Activated CD4-positive, CD25-positive, alpha-beta regulatory T cell (primary cell): ENCODE measurements around the gene TRIM67.

ENCODE experiments used
- DNase-seq, 4 experiments: peaks; one replicate each; lab custom pipeline; 2025; lab: John Stamatoyannopoulos, UW

The TRIM67 gene

GRCh38 chr1:231233735-231234417 lies 72.0 kb downstream of the TRIM67 start:
- DNase-seq = no peak

- DNase-seq = no peak
Measured at GRCh38 chr1:231234506-231234905, 72.6 kb downstream of the TRIM67 start.

- no peak for DNase-seq
Measured at GRCh38 chr1:231235526-231236207, 73.8 kb downstream of the TRIM67 start.

GRCh38 chr1:231236208-231236591 lies 74.3 kb downstream of the TRIM67 start:
- no peak for DNase-seq

GRCh38 chr1:231236938-231237337 lies 75.1 kb downstream of the TRIM67 start:
- DNase-seq = no peak

GRCh38 chr1:231238298-231238697 lies 76.4 kb downstream of the TRIM67 start:
- DNase-seq = no peak

- no peak for DNase-seq
Measured at GRCh38 chr1:231240531-231240882, 78.6 kb downstream of the TRIM67 start.

GRCh38 chr1:231240883-231241735 lies 79.3 kb downstream of the TRIM67 start, which contains the start of gene GNPAT:
TSS of gene GNPAT (plus strand) at chr1:231241212. CDS start at chr1:231241379, 167 bp downstream.
- peak; percentile 78 to 87 (median 80) for DNase-seq

- DNase-seq = no peak
Measured at GRCh38 chr1:231241750-231242149, 79.9 kb downstream of the TRIM67 start.

GRCh38 chr1:231242516-231243198 lies 80.8 kb downstream of the TRIM67 start:
- DNase-seq = no peak

- DNase-seq = no peak
Measured at GRCh38 chr1:231248778-231249177, 86.9 kb downstream of the TRIM67 start.

GRCh38 chr1:231252336-231252735 lies 90.5 kb downstream of the TRIM67 start:
- no peak for DNase-seq

GRCh38 chr1:231260351-231260750 lies 98.5 kb downstream of the TRIM67 start:
- no peak for DNase-seq

- DNase-seq = no peak
Measured at GRCh38 chr1:231264642-231265041, 102.8 kb downstream of the TRIM67 start.

GRCh38 chr1:231265379-231265778 lies 103.5 kb downstream of the TRIM67 start:
- no peak for DNase-seq

- DNase-seq = no peak
Measured at GRCh38 chr1:231266811-231267322, 105.0 kb downstream of the TRIM67 start.
